ENCODE measurements around the gene CALML5. TPM values are rescaled to one million over a fixed set of nuclear protein-coding genes. Genes with fewer than 3 reads are reported as not detected.
A peak's percentile ranks its signal among the peaks of the same experiment; 100 is the strongest.

CALML5 gene
- total and polyA plus RNA-seq, 9 of the 15 experiments (the other 6 are each of a cell fraction or from before 2014, with no cell fraction given) = not detected

DNA sequence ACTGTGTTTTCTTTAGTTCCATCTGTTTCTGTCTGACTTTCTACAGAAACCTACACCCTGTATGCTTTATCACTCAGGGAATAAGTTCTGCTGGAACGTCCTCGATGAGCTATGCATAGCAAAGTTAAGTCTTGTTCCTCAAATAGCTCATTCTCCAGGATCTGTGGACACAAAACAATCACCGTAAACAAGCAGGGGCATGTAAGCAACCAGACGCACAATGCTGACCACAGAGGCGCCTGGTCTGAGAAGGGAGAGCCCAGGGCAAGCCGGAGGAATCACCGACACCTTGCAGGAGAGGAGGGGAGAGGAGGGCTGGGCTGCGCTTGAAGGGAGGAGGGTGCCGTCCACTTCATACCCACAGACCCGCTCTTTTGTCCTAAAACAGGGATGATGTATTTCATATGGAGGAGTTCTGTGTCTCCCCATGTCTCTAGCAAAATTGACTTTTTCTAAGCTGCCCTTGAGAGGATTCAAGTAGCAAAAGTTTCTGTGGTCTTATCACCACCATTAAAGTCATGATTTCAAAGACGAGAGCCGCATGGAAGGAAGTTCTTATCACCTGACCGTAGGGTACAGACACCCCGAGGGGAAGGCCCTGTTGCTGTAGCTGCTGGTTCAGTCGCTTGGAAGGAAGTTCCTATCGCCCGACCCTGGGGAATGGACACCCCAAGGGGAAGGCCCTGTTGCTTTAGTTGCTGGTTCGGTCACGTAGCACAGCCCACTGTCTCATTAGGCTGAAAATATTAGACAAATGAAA, 39.7 kb upstream of the CALML5 start (continued):
- TF ChIP-seq BRF1 (IDR thresholded peaks at IDR 0.05; ENCODE audit: borderline replicate concordance, extremely low read depth, insufficient read length) (no peak), SMAD3 (CRISPR knock-in tag; conservative IDR thresholded peaks at IDR 0.05) (no peak), ZNF644 (tag; IDR thresholded peaks at IDR 0.05; ENCODE audit: low read depth) (no peak), SRSF9 (IDR thresholded peaks at IDR 0.05; ENCODE audit: borderline replicate concordance, low read depth, low read length) (no peak), CREM (IDR thresholded peaks at IDR 0.05; ENCODE audit: low read depth) (no peak), ZNF224 (CRISPR knock-in tag; IDR thresholded peaks at IDR 0.05) (no peak), SIN3A (IDR thresholded peaks at IDR 0.05; ENCODE audit: borderline replicate concordance in 2 of 2, control insufficient read depth in 1 of 2, low read depth in 2 of 2, low read length in 2 of 2) (no peak), XRCC4 (IDR thresholded peaks at IDR 0.05; ENCODE audit: extremely low read depth, insufficient read depth, insufficient read length) (no peak), ARHGAP35 (IDR thresholded peaks at IDR 0.05; ENCODE audit: partially characterized antibody) (no peak), GABPB2 (CRISPR knock-in tag; conservative IDR thresholded peaks at IDR 0.05) (no peak), MAFK (IDR thresholded peaks at IDR 0.05; ENCODE audit: low read length) (no peak), NFATC3 (IDR thresholded peaks at IDR 0.05) (no peak), RAD21 (CRISPR knock-in tag; conservative IDR thresholded peaks at IDR 0.05 in 1 of 2, IDR thresholded peaks at IDR 0.05 in 1 of 2) (no peak), CGGBP1 (CRISPR knock-in tag; IDR thresholded peaks at IDR 0.05) (no peak), SRSF1 (IDR thresholded peaks at IDR 0.05; ENCODE audit: low read depth, low read length) (no peak), ARID3A (IDR thresholded peaks at IDR 0.05; ENCODE audit: borderline replicate concordance, low read depth, low read length) (no peak), GABPB1 (CRISPR knock-in tag; IDR thresholded peaks at IDR 0.05) (no peak), NUFIP1 (IDR thresholded peaks at IDR 0.05; ENCODE audit: partially characterized antibody) (no peak), ARID1B (IDR thresholded peaks at IDR 0.05) (0 out of 2 replicates have a peak, but pooled peaks have one; percentile 8), SPI1 (IDR thresholded peaks at IDR 0.05; ENCODE audit: borderline replicate concordance, low read depth, low read length) (no peak), TAF15 (IDR thresholded peaks at IDR 0.05; ENCODE audit: low read depth, low read length) (no peak), HOXB6 (CRISPR knock-in tag; IDR thresholded peaks at IDR 0.05; ENCODE audit: borderline replicate concordance) (no peak), ZNF253 (CRISPR knock-in tag; conservative IDR thresholded peaks at IDR 0.05) (no peak), FOS (IDR thresholded peaks at IDR 0.05; ENCODE audit: extremely low read depth, insufficient read length) (no peak), HNRNPUL1 (IDR thresholded peaks at IDR 0.05; ENCODE audit: low read length) (no peak), ZNF217 (CRISPR knock-in tag; IDR thresholded peaks at IDR 0.05) (no peak)
